Esophagus muscularis mucosa (tissue), 4 donors: Measurements from ENCODE around the gene UPF1. TPM values are rescaled to one million over a fixed set of nuclear protein-coding genes. Genes with fewer than 3 reads are reported as not detected.
A peak's percentile ranks its signal among the peaks of the same experiment; 100 is the strongest.
"Not testable (repeated sequence)": the region's sequence is repeated elsewhere in the genome, so short reads cannot be mapped to it uniquely, and the experiment has no call there.

Experiments
- DNase-seq: peaks from one replicate; pipeline ENCODE4 v3.0.0-alpha.2; 2017; ENCODE audit errors: extremely low spot score
- H3K27ac ChIP-seq, 4 donors: fragments of 200-600 bp; sonication (generic); replicated peaks in 1 of 4; 1 replicate in 3 of 4; 2 replicates in 1 of 4; pipeline ENCODE4 v1.5.1; 2016 to 2019; ENCODE audit warnings: mild to moderate bottlenecking in 1 of 4
- H3K27me3 ChIP-seq, 4 donors: fragments of 200-600 bp; sonication (generic); one replicate each; pipeline versions ENCODE4 v1.5.1 to v1.6.0; 2016 to 2019
- H3K36me3 ChIP-seq, 4 donors: fragments of 200-600 bp; sonication (generic); one replicate each; pipeline ENCODE4 v1.5.1; 2016 to 2019
- H3K4me1 ChIP-seq, 4 donors: fragments of 200-600 bp; sonication (generic); one replicate each; pipeline ENCODE4 v1.5.1; 2016 to 2019
- H3K4me3 ChIP-seq, 4 donors: fragments of 200-600 bp; sonication (generic); 1 replicate in 2 of 4; 2 replicates in 2 of 4; pipeline ENCODE4 v1.5.1; 2016 to 2019; ENCODE audit warnings: mild to moderate bottlenecking in 4 of 4, moderate library complexity in 1 of 4
- H3K9me3 ChIP-seq, 4 donors: fragments of 200-600 bp; sonication (generic); 1 replicate in 3 of 4; 2 replicates in 1 of 4; pipeline ENCODE4 v1.5.1; 2016 to 2019
- CTCF ChIP-seq, 3 experiments: fragments of 200-600 bp in 2 of 3; fragments of 450-650 bp in 1 of 3; sonication (generic) in 2 of 3; IDR thresholded peaks; one replicate each; pipeline ENCODE4 v1.5.1; 2017 to 2019; ENCODE audit warnings: antibody characterized with exemption in 3 of 3, mild to moderate bottlenecking in 2 of 3, moderate library complexity in 1 of 3
- EP300 ChIP-seq: sonication (generic); formaldehyde crosslinking; IDR thresholded peaks from one replicate; pipeline ENCODE4 v1.6.1; 2017; ENCODE audit warnings: antibody characterized with exemption
- POLR2A ChIP-seq: fragments of 450-650 bp; IDR thresholded peaks from one replicate; pipeline ENCODE4 v1.6.1; 2017; ENCODE audit warnings: antibody characterized with exemption, moderate library complexity, mild to moderate bottlenecking, low read depth
- POLR2AphosphoS5 ChIP-seq, 2 donors: sonication (generic); formaldehyde crosslinking; IDR thresholded peaks; one replicate each; pipeline ENCODE4 v1.6.1; 2017; ENCODE audit warnings: antibody characterized with exemption in 2 of 2
- WGBS: methylation state at CpG from one replicate; pipeline ENCODE4 v1.1.5; 2018; 5-methylcytosine and 5-hydroxymethylcytosine counted together
- intact Hi-C: fragments of 100-400 bp; cut with DNase I; formaldehyde crosslinking; loops from one replicate; pipeline ENCODE4 v1.15.1; 2023
- total RNA-seq, 4 donors: library from RNA; depleted of rRNA; stranded (reverse); fragments of >200 nt; gene quantifications; one replicate each; pipeline versions ENCODE4 v1.1.0 to v1.2.1, GENCODE V29; 2016

The UPF1 gene
- total RNA-seq, 4 donors from 2014 or later: 54.8 to 116 (median 77.4) TPM

- Histone ChIP-seq H3K27ac (no peak overlapping the region), H3K9me3 (no peaks in the 10 kb centered on the region), H3K27me3 (no peaks in the 10 kb centered on the region), H3K36me3 (peaks cover 23 to 54% (median 34%) of the 10 kb centered on the region in 4 donors), H3K4me3 (no peak overlapping the region), H3K4me1 (peaks cover 23 to 63% (median 33%) of the 10 kb centered on the region in 4 donors)
- TF ChIP-seq POLR2A (no peak), EP300 (no peak), POLR2AphosphoS5 (IDR thresholded peaks at IDR 0.05) (no peak), CTCF (IDR thresholded peaks at IDR 0.05) (no peak)
- no CpG with 5 or more reads among the region's 5 CpGs for WGBS
- no peak for DNase-seq
- intact Hi-C loops: no loop called here
Observed at GRCh38 chr19:18915639-18916038, 83.9 kb downstream of the UPF1 start.

DNA sequence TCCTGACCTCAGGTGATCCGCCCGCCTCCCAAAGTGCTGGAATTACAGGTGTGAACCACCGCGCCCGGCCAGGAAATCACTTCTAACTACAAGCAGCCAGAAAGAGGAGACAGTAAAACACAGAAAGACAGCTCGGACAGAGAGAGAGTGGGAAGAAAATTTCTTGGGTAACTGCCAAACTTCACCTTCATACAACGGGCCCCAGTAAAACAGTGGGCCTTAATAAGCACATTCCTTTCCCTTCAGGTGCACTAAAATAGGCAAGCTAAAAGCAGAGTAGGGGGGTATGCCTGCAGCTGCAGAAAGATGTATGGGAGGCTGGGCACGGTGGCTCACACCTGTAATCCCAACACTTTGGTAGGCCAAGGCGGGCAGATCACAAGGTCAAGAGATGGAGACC, 85.8 kb downstream of the UPF1 start:
- intact Hi-C loops, DNase-seq, H3K27me3 ChIP-seq, H3K4me3 ChIP-seq, H3K9me3 ChIP-seq: not testable (repeated sequence)
- Histone ChIP-seq H3K27ac (peak overlapping the region in 1 of 4 donors; percentile 94), H3K36me3 (peaks cover 29 to 52% (median 36%) of the 10 kb centered on the region in 4 donors), H3K4me1 (peaks cover 29 to 74% (median 43%) of the 10 kb centered on the region in 4 donors)
- 76% methylated on average over 9 of the region's 9 CpGs for WGBS

Other genes starting within 250 kb of the UPF1 start
- gene REX1BD, start 243.2 kb upstream of the UPF1 start, total RNA-seq: 10 to 100 TPM; 56.1 to 77.7 (median 67.0) TPM
- 100 to 1,000 TPM in 1 of 4 donors, 10 to 100 TPM in 3; 41.5 to 153 (median 59.6) TPM for gene CRLF1, start 225.2 kb upstream of the UPF1 start, total RNA-seq
- gene TMEM59L, start 219.1 kb upstream of the UPF1 start, total RNA-seq: 1 to 10 TPM; 2.4 to 3.6 (median 2.8) TPM
- gene KLHL26, start 194.9 kb upstream of the UPF1 start, total RNA-seq: 10 to 100 TPM in 2 of 4 donors, 1 to 10 TPM in 2; 9.1 to 19.0 (median 13.5) TPM
- gene CRTC1, start 148.3 kb upstream of the UPF1 start, total RNA-seq: 10 to 100 TPM in 1 of 4 donors, 1 to 10 TPM in 3; 5.3 to 10.1 (median 6.6) TPM
- gene COMP, start 40.7 kb upstream of the UPF1 start, total RNA-seq: under 1 TPM; 0.33 to 0.83 (median 0.62) TPM
- gene CERS1, start 64.2 kb downstream of the UPF1 start, total RNA-seq: 1 to 10 TPM in 3 of 4 donors, under 1 TPM in 1; 0.42 to 3.2 (median 1.1) TPM
- gene COPE, start 87.4 kb downstream of the UPF1 start, total RNA-seq: 100 to 1,000 TPM; 173 to 231 (median 210) TPM
- 10 to 100 TPM; 38.4 to 42.6 (median 41.7) TPM for gene DDX49, start 87.8 kb downstream of the UPF1 start, total RNA-seq
- gene HOMER3, start 109.3 kb downstream of the UPF1 start, total RNA-seq: 10 to 100 TPM; 26.7 to 47.8 (median 39.1) TPM
- 10 to 100 TPM; 23.1 to 45.7 (median 32.0) TPM for gene SUGP2, start 201.6 kb downstream of the UPF1 start, total RNA-seq
- 10 to 100 TPM; 16.2 to 25.8 (median 20.4) TPM for gene ARMC6, start 201.6 kb downstream of the UPF1 start, total RNA-seq
- gene SLC25A42, start 232.0 kb downstream of the UPF1 start, total RNA-seq: 10 to 100 TPM; 11.2 to 16.8 (median 13.8) TPM